Erythroblast (primary cell): ENCODE measurements around the gene AFF3.

Experiments
- GATA1 ChIP-seq: IDR thresholded peaks from 2 replicates; pipeline ENCODE4 v1.6.1; 2011; ENCODE audit warnings: low read depth, mild to moderate bottlenecking, control low read depth, low read length, moderate library complexity
- POLR2A ChIP-seq: IDR thresholded peaks from 2 replicates; pipeline ENCODE4 v1.6.1; 2011; ENCODE audit warnings: mild to moderate bottlenecking, low read length

DNA sequence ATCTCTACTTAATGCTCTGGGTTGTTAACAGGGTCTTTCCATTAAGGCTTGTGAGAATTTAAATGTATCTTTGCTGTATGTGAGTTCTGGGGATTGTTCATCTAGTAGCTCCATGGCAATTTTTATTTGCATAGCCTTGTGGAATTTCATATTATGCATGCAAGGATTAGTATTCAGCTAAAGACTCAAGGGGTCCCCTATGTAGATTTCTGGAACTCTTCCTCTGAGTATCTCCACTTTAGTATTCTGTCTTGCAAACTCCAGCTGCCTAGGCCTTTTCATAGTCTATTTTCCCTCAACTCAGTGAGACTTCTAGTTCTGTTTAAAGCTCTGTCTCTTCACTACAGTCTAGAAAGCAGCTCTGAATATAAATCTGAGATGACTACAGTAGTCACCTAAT lies 348.0 kb downstream of the AFF3 start:
- TF ChIP-seq POLR2A (no peak), GATA1 (no peak)
